Testis (tissue), 2 donors: ENCODE measurements around the gene PTPN21.

Experiments
- CTCF ChIP-seq, 3 experiments: fragments of 450-650 bp in 2 of 3; fragments of 200-600 bp in 1 of 3; sonication (generic) in 1 of 3; IDR thresholded peaks; one replicate each; pipeline ENCODE4 v1.5.1; 2016 to 2019; ENCODE audit warnings: antibody characterized with exemption in 3 of 3, mild to moderate bottlenecking in 2 of 3, moderate library complexity in 1 of 3
- POLR2A ChIP-seq: fragments of 450-650 bp; IDR thresholded peaks from one replicate; pipeline ENCODE4 v1.6.1; 2017; ENCODE audit warnings: antibody characterized with exemption, mild to moderate bottlenecking, moderate library complexity

DNA sequence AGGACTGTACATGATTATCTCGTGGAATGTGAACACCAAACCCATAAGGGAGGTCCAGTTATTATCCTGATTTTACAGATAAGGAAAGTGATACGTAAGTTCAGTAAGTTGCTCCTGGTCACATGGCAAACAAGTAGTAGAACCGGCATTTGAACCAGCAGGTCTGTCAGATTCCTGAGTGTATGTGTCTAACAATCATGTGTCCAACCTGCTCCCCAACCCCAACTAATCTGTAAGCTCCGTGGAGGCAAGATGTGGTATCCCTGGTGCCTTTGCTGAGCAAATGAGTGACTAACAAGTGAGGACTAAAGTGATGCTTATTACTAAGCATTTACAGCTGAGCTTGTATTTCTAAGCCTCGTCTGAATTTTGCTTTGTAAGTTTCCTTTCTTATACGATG lies 65.9 kb downstream of the PTPN21 start:
- TF ChIP-seq CTCF (IDR thresholded peaks at IDR 0.05) (no peak), POLR2A (no peak)
